IMR-90 (cell line): ENCODE measurements around the gene LAMB3.

ENCODE experiments used
- BHLHE40 ChIP-seq: fragments of 150-350 bp; IDR thresholded peaks from 2 replicates; pipeline ENCODE4 v1.6.1; 2016; ENCODE audit warnings: mild to moderate bottlenecking, low read depth, low read length
- CEBPB ChIP-seq: IDR thresholded peaks from 2 replicates; pipeline ENCODE4 v1.6.1; 2012; ENCODE audit warnings: low read depth, low read length, improper control_type of control experiment
- CTCF ChIP-seq: conservative IDR thresholded peaks from 2 replicates; pipeline ENCODE4 v1.5.1; 2012; ENCODE audit warnings: mild to moderate bottlenecking, low read depth, low read length, improper control_type of control experiment
- FOS ChIP-seq: fragments of 150-350 bp; IDR thresholded peaks from 2 replicates; pipeline ENCODE4 v1.6.1; 2016; ENCODE audit warnings: low read depth, low read length
- POLR2A ChIP-seq: IDR thresholded peaks from 2 replicates; pipeline ENCODE4 v1.6.1; 2012; ENCODE audit warnings: mild to moderate bottlenecking, low read depth, low read length
- TF ChIP-seq, protein P1 (sequence below): fragments of 150-350 bp; IDR thresholded peaks from 2 replicates; pipeline ENCODE4 v1.6.1; 2017; ENCODE audit warnings: mild to moderate bottlenecking, antibody characterized with exemption, low read length, low read depth

DNA sequence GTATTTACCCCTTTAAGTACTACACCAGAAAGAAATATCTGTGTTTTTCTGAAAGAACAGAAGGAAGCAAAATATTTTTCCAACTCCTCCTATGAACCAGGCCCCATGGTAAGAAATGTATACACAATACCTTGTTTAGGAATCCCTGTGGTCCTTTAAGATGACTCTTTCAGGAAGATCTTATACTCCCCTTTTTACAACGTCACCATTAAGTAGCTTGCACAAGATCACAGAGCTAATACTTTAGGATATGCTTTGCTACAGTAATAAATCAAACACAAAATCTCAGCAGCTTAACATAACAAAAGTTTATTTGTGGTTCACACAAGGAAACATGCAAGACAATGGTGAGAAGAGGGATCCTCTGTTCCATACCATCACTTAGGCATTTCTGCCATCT is 8.8 kb upstream of the LAMB3 start:
- TF ChIP-seq CTCF (no peak), POLR2A (no peak), CEBPB (no peak), FOS (no peak), BHLHE40 (no peak)
- TF ChIP-seq, protein P1, sequence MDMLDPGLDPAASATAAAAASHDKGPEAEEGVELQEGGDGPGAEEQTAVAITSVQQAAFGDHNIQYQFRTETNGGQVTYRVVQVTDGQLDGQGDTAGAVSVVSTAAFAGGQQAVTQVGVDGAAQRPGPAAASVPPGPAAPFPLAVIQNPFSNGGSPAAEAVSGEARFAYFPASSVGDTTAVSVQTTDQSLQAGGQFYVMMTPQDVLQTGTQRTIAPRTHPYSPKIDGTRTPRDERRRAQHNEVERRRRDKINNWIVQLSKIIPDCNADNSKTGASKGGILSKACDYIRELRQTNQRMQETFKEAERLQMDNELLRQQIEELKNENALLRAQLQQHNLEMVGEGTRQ = no peak
